H9 (cell line): Measurements from ENCODE around the gene EPS15. TPM values are rescaled to one million over a fixed set of nuclear protein-coding genes. Genes with fewer than 3 reads are reported as not detected.

Experiments
- DNase-seq: peaks from one replicate; pipeline ENCODE4 v3.0.0-alpha.2; 2017
- H2AFZ ChIP-seq: one replicate; pipeline ENCODE4 v1.6.1; 2013; ENCODE audit warnings: mild to moderate bottlenecking, low read length, control low read depth, moderate library complexity
- H2AK5ac ChIP-seq: 2 replicates; pipeline ENCODE4 v1.6.1; 2013; ENCODE audit warnings: low read length, control low read depth, mixed read lengths; ENCODE audit not compliant: insufficient read length
- H2BK120ac ChIP-seq: one replicate; pipeline ENCODE4 v1.6.1; 2013; ENCODE audit warnings: low read depth, mild to moderate bottlenecking, low read length, control low read depth, inconsistent platforms; ENCODE audit not compliant: poor library complexity, severe bottlenecking
- H2BK12ac ChIP-seq: 2 replicates; pipeline ENCODE4 v1.6.1; 2013; ENCODE audit warnings: low read length, control low read depth, mixed read lengths, low read depth; ENCODE audit not compliant: insufficient read length
- H2BK15ac ChIP-seq: 2 replicates; pipeline ENCODE4 v1.6.1; 2013; ENCODE audit warnings: low read depth, low read length, control low read depth
- H2BK20ac ChIP-seq: one replicate; pipeline ENCODE4 v1.6.1; 2013; ENCODE audit warnings: low read depth, mild to moderate bottlenecking, low read length, control low read depth, inconsistent platforms; ENCODE audit not compliant: poor library complexity, severe bottlenecking
- H2BK5ac ChIP-seq: 2 replicates; pipeline ENCODE4 v1.6.1; 2013; ENCODE audit warnings: low read length, control low read depth, mixed read lengths; ENCODE audit not compliant: insufficient read length
- H3K14ac ChIP-seq: 2 replicates; pipeline ENCODE4 v1.6.1; 2013; ENCODE audit warnings: low read length, control low read depth; ENCODE audit not compliant: insufficient read depth
- H3K18ac ChIP-seq: 2 replicates; pipeline ENCODE4 v1.6.1; 2013; ENCODE audit warnings: low read depth, mild to moderate bottlenecking, mixed read lengths, low read length, control low read depth; ENCODE audit not compliant: insufficient read length
- H3K23ac ChIP-seq: 2 replicates; pipeline ENCODE4 v1.6.1; 2013; ENCODE audit warnings: low read length, control low read depth, mixed read lengths, low read depth; ENCODE audit not compliant: insufficient read length
- H3K23me2 ChIP-seq: 2 replicates; pipeline ENCODE4 v1.6.1; 2013; ENCODE audit warnings: low read depth, mild to moderate bottlenecking, mixed read lengths, low read length, control low read depth; ENCODE audit not compliant: insufficient read length, poor library complexity, severe bottlenecking
- H3K27ac ChIP-seq: 2 replicates; pipeline ENCODE4 v1.5.1; 2013; ENCODE audit warnings: low read length, control low read depth, mixed read lengths, low read depth; ENCODE audit not compliant: insufficient read length
- H3K27me3 ChIP-seq: 2 replicates; pipeline ENCODE4 v1.6.1; 2013; ENCODE audit warnings: low read length, control low read depth, inconsistent platforms; ENCODE audit not compliant: insufficient read depth
- H3K4ac ChIP-seq: 2 replicates; pipeline ENCODE4 v1.6.1; 2013; ENCODE audit warnings: low read depth, mild to moderate bottlenecking, control low read depth, inconsistent platforms, low read length, moderate library complexity
- H3K4me1 ChIP-seq: 2 replicates; pipeline ENCODE4 v1.6.1; 2013; ENCODE audit warnings: low read length, control low read depth, inconsistent platforms; ENCODE audit not compliant: insufficient read depth
- H3K4me2 ChIP-seq: 2 replicates; pipeline ENCODE4 v1.6.1; 2013; ENCODE audit warnings: low read length, control low read depth, mixed read lengths; ENCODE audit not compliant: insufficient read length, insufficient read depth
- H3K56ac ChIP-seq: 2 replicates; pipeline ENCODE4 v1.6.1; 2013; ENCODE audit warnings: low read depth, mild to moderate bottlenecking, mixed read lengths, low read length, control low read depth; ENCODE audit not compliant: insufficient read length
- H3K79me1 ChIP-seq: 2 replicates; pipeline ENCODE4 v1.6.1; 2013; ENCODE audit warnings: low read depth, mild to moderate bottlenecking, moderate library complexity, low read length, control low read depth, inconsistent platforms; ENCODE audit not compliant: insufficient read depth, poor library complexity, severe bottlenecking
- H3K79me2 ChIP-seq: 2 replicates; pipeline ENCODE4 v1.6.1; 2013; ENCODE audit warnings: low read length, control low read depth, inconsistent platforms; ENCODE audit not compliant: insufficient read depth
- H3K9ac ChIP-seq: 2 replicates; pipeline ENCODE4 v1.6.1; 2013; ENCODE audit warnings: low read length, control low read depth, mixed read lengths; ENCODE audit not compliant: insufficient read length; ENCODE audit errors: extremely low read depth
- H3K9me3 ChIP-seq: one replicate; pipeline ENCODE4 v1.6.1; 2013; ENCODE audit warnings: low read depth, low read length, inconsistent platforms; ENCODE audit not compliant: control insufficient read depth
- H3T11ph ChIP-seq: one replicate; pipeline ENCODE4 v1.6.1; 2013; ENCODE audit warnings: mild to moderate bottlenecking, low read length, control low read depth, inconsistent platforms
- H4K20me1 ChIP-seq: one replicate; pipeline ENCODE4 v1.6.1; 2013; ENCODE audit not compliant: control insufficient read depth, insufficient read length, insufficient read depth
- H4K5ac ChIP-seq: 2 replicates; pipeline ENCODE4 v1.6.1; 2013; ENCODE audit warnings: low read depth, mild to moderate bottlenecking, mixed read lengths, low read length, control low read depth; ENCODE audit not compliant: insufficient read length
- H4K8ac ChIP-seq: replicated peaks from 2 replicates; pipeline ENCODE4 v1.6.1; 2013; ENCODE audit warnings: low read length, control low read depth, mixed read lengths, low read depth; ENCODE audit not compliant: insufficient read length
- H4K91ac ChIP-seq: 2 replicates; pipeline ENCODE4 v1.6.1; 2013; ENCODE audit warnings: low read depth, mild to moderate bottlenecking, moderate library complexity, mixed read lengths, low read length, control low read depth; ENCODE audit not compliant: insufficient read length
- H3K27ac Mint-ChIP-seq, 3 experiments: 2 replicates in 2 of 3; 3 replicates in 1 of 3; pipeline ENCODE4 v1.8.0; 2020 to 2021; ENCODE audit warnings: mixed read lengths in 3 of 3, mild to moderate bottlenecking in 1 of 3, moderate library complexity in 1 of 3
- H3K27me3 Mint-ChIP-seq: 2 replicates; pipeline ENCODE4 v1.8.0; 2021; ENCODE audit warnings: low read depth, mild to moderate bottlenecking, moderate library complexity, mixed read lengths
- H3K36me3 Mint-ChIP-seq, 3 experiments: 2 replicates in 2 of 3; 3 replicates in 1 of 3; pipeline ENCODE4 v1.8.0; 2020 to 2021; ENCODE audit warnings: low read depth in 3 of 3, mixed read lengths in 3 of 3; ENCODE audit not compliant: insufficient read depth in 1 of 3
- H3K4me1 Mint-ChIP-seq, 2 experiments: 2 replicates each; pipeline ENCODE4 v1.8.0; 2020; ENCODE audit warnings: mixed read lengths in 2 of 2
- H3K4me3 Mint-ChIP-seq, 2 experiments: 2 replicates in 1 of 2; 3 replicates in 1 of 2; pipeline ENCODE4 v1.8.0; 2020 to 2021; ENCODE audit warnings: mild to moderate bottlenecking in 2 of 2, mixed read lengths in 2 of 2, moderate library complexity in 1 of 2
- H3K9me3 Mint-ChIP-seq, 2 experiments: 2 replicates in 1 of 2; 3 replicates in 1 of 2; pipeline ENCODE4 v1.8.0; 2020; ENCODE audit warnings: mild to moderate bottlenecking in 2 of 2, mixed read lengths in 2 of 2, moderate library complexity in 1 of 2
- CTCF ChIP-seq: fragments of 200-600 bp; sonication (generic); conservative IDR thresholded peaks from 3 replicates; pipeline ENCODE4 v1.8.0; 2021; ENCODE audit warnings: antibody characterized with exemption, mild to moderate bottlenecking
- WGBS: extraction: QIAGEN DNeasy Blood & Tissue Kit; methylation state at CpG from one replicate; pipeline ENCODE4 v1.1.7; 2013; ENCODE audit warnings: missing lambda C conversion rate, low lambda C conversion rate, mixed read lengths; ENCODE audit not compliant: insufficient read length; ENCODE audit errors: extremely low coverage; 5-methylcytosine and 5-hydroxymethylcytosine counted together
- total RNA-seq: library from RNA; stranded (reverse); gene quantifications from 2 replicates; pipeline ENCODE4 v1.2.1, GENCODE V29; 2021

Gene EPS15
- total RNA-seq, 1 experiment from 2014 or later = 44.1 TPM

- Histone ChIP-seq H4K91ac (no peak overlapping the region), H3K56ac (no peak overlapping the region), H2AK5ac (no peak overlapping the region), H4K5ac (no peak overlapping the region), H2BK12ac (no peak overlapping the region), H3K27ac (no peak overlapping the region), H3K23ac (no peak overlapping the region), H3K9me3 (no peaks in the 10 kb centered on the region), H3K9ac (no peak overlapping the region), H3K79me1 (no peaks in the 10 kb centered on the region), H4K20me1 (no peaks in the 10 kb centered on the region), H4K8ac (no peak overlapping the region), H2BK5ac (no peak overlapping the region), H3T11ph (no peak overlapping the region), H3K4me1 (peaks cover 3% of the 10 kb centered on the region; the same call in 1 of the 2 replicates), H3K18ac (no peak overlapping the region), H3K4ac (no peak overlapping the region), H2BK15ac (no peak overlapping the region), H3K4me2 (no peak overlapping the region), H2AFZ (no peak overlapping the region), H3K14ac (no peak overlapping the region), H3K79me2 (no peaks in the 10 kb centered on the region), H3K23me2 (no peaks in the 10 kb centered on the region), H2BK20ac (no peak overlapping the region), H2BK120ac (no peak overlapping the region), H3K27me3 (no peaks in the 10 kb centered on the region)
- DNase-seq = no peak
- Mint-ChIP-seq H3K36me3 (no peaks in the 10 kb centered on the region), H3K9me3 (no peaks in the 10 kb centered on the region), H3K27ac (no peak overlapping the region), H3K4me1 (peaks cover 14 to 15% of the 10 kb centered on the region in 2 experiments), H3K4me3 (no peak overlapping the region), H3K27me3 (peaks cover 4% of the 10 kb centered on the region)
- TF ChIP-seq CTCF = no peak
- WGBS = no CpG with 5 or more reads among the region's 3 CpGs
Observed at GRCh38 chr1:51336004-51336403, 183.1 kb downstream of the EPS15 start.
